Measurements from ENCODE around the gene TTF1.

Gene TTF1

DNA sequence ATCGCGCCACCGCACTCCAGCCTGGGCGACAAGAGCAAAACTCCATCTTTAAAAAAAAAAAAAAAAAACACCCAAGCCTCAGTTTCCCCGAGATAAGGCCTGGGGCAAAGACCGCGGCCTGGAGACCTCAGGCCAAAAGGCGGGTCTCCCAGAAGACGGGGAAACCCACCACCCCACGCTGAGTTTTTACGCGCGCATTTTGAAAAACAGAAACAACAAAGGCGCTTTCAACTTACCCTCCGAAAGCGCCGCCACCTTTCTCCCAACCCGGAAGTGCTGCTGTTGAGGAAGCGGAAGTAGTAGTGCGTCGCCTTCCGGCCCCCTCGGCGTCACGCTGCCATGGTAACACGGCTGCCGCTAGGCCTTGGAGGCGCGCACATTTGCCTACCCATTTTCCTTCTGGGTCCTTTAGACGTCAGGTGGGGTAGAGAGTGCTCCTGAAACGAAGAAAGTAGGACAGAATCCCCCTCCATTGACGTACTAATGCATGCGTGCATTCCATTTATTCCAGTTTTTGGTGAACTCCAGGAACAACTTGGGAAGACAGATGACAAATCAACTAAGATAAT, at the start of gene TTF1:
TTF1 (minus strand) TSS at position 287 of the 569 bp plus-strand sequence. CDS start 4,019 bp downstream, outside the sequence.
- DNase-seq (ENCODE audit: low spot score) = peak; percentile 98

- no peak for DNase-seq (ENCODE audit: low spot score)
These were observed 49.6 kb upstream of the TTF1 start for GRCh38 chr9:132456241-132456640.

GRCh38 chr9:132451276-132451675, 44.6 kb upstream of the TTF1 start:
- DNase-seq (ENCODE audit: low spot score) = no peak

GRCh38 chr9:132447902-132448301, 41.3 kb upstream of the TTF1 start:
- no peak for DNase-seq (ENCODE audit: low spot score)

DNA sequence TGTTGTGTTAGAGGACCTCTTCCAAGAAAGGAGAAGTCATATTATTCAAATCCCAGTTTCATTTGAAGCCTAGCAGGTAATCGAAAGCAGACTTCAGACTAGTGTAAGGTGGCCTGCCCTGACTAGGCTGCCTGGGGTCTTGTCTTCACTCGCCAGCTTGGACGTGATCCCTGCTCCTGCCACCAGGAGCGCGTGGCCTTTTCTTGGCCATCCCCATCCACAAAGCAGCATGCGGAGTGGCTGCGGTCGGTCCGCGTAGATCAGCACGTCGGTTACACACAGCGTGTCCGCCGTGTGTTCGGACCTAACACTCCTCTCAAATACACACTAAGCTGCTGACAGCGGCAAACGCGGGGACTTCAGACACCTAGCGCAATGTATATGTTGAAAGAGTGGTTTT, 40.7 kb upstream of the TTF1 start:
- no peak for DNase-seq (ENCODE audit: low spot score)

DNA sequence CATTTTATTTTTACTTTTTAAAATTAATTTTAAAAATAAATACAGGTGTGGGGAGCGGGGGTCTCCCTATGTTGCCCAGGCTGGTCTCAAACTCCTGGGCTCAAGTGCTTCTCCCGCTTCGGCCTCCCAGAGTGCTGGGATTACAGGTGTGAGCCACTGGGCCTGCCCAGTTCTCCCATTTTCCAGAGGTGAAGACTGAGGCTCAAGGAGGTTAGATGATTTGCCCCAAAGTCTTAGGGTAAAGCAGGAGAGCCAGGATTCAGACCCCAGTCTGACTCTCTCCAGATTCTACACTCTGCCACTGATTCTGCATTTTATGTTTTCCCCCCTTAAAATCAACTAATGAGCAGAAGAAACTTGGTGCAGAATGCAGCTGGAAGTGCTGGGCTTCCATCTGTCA, 40.2 kb upstream of the TTF1 start:
- DNase-seq (ENCODE audit: low spot score) = no peak

DNA sequence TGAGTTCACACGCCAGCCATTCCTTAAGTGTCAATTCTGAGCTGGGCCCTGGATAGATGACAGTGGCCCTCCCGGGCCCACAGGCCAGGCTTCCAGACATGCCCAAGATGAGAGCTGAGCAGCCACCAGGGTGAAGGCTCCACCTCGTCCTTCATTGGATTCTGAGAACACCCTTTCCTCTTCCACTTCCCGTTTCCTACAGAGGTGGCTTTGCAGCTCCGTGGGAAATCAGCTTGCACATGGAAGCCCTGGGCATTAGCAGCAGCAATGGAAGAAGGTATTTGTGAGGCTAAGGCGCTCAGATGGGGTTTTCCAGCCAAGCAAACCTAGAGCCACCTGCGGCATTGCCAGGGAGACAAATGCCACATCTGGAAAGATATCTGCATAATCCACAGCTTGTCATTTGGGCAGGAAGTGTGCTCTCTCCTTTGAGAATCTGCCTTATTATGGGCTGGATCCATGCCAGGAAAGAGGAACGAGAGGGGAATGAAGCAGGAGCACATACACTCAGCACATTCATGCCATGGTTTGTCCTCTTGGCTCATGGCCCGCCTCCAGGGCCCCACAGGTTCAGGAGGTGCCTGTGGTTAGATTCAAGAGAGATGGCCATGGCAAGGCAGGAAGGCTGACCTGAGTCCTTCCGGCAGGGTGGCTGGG, 37.4 kb upstream of the TTF1 start:
- DNase-seq (ENCODE audit: low spot score) = no peak

DNA sequence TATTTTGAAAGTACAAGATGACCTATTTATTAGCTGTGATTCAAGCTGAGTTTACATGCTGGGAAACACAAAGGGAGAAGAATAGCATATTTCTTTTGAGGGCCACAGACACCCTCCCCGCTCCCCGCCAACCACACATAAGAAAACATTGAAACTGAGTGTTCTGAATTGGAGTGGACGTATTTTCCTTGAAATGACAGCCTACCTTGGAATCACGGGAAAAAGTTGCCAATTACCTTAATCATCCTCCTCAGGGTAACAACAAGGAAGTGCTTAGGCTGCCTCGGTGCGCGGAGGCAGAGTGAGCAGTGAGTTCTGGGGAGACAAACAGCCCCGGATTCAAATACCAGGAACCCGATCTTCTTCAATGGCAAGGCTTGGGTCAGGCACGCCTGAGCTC, 34.8 kb upstream of the TTF1 start:
- DNase-seq (ENCODE audit: low spot score) = no peak

DNA sequence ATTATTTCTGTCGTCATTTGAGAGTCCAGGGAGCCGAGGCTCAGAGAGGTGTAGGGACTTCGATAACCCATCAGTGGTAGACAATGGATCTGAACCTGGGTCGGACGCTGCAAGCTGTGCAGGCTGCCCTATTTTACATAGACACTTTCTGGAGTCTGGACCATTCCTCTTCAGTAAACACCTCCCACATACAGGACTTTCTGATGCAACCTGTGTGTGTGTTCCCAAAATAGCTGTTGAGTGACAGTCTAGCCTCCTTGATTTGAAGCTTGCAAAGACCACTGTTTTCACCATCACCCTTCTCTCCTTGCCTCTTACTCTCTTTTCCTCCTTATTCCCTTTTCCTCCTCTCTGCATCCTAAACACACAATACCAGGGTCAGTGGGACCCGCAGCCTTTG, 34.1 kb upstream of the TTF1 start:
- no peak for DNase-seq (ENCODE audit: low spot score)

- DNase-seq (ENCODE audit: low spot score) = no peak
These were observed 32.5 kb upstream of the TTF1 start for GRCh38 chr9:132439153-132439552.

DNA sequence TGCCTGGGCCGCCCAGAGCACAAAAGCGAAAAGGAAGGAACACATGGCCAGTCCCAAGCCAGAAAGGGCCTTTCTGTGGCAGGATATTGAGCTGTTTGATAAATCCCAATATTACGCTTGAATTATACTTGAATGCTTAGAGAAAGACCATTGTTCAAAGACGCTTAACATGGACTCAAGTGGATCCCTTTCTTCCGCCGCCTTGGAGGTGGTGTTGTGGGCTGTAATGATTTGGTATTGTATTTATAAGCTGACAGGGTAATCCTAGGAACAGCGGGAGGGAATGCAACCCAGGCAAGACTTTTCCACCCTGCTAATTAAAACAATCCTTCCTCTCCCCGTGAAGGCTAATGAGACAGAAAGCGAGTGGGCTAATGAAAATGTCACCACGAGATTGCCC, 28.2 kb upstream of the TTF1 start:
- DNase-seq (ENCODE audit: low spot score) = no peak

DNA sequence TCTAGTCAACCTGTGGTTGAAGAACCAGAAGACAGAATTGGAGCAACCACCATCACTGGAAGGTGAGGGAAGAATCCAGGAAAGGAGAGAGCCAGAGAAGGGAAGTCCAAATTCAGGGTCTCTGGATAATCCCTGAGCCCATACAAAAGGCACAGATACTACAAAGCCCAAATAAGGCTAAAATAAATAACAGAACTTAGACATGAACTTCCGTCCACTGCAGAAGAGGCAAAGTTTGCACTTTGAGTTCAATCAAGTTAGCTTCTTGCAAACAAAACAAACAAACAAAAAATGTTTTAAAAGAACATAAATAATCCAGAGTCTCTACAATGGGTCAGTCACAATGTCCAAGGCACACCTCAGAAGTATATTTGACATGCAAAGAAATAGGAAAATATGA, 24.4 kb upstream of the TTF1 start:
- no peak for DNase-seq (ENCODE audit: low spot score)

- no peak for DNase-seq (ENCODE audit: low spot score)
These were observed 20.2 kb upstream of the TTF1 start for GRCh38 chr9:132426639-132427414.

GRCh38 chr9:132425675-132426062, 19.0 kb upstream of the TTF1 start:
- DNase-seq (ENCODE audit: low spot score) = no peak

DNA sequence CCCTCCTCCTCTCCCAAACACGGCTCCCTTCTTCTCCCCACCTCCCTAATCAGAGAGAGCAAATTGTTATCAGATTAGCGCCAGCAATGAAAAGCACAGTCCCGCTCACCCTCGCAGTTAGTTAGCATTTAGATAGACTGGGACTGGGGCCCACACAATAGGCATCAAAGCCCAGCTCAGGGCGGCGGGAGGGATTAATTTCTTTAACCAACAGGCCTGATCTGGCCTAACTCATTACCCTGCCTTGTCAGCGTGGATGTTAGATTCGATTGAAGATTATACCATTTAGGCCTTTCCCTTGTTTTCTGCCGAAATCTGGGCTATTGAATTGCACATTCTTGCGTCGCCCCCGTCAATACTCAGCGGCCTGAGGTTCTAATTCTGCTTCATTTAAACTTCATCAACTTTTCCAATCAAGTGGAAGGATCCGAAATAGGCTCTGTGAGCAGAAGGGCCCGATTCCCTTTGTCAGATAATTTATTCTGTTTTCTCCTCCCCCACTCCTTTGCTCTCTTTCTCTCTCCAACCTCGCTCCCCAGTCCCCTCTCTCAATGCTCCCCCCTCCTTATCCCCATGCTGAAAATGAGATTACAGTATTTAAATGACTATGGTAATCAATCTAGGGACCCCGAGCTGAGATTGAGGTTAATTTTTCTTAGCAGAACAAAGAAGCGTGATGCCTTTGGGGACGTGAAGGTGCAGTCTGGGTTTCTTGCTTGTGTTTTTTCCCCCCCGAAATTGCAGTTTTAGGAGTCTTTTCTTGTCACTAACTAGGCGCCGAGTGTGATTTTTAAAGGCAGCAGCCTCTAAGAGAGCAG, 18.4 kb upstream of the TTF1 start:
- DNase-seq (ENCODE audit: low spot score) = no peak

DNA sequence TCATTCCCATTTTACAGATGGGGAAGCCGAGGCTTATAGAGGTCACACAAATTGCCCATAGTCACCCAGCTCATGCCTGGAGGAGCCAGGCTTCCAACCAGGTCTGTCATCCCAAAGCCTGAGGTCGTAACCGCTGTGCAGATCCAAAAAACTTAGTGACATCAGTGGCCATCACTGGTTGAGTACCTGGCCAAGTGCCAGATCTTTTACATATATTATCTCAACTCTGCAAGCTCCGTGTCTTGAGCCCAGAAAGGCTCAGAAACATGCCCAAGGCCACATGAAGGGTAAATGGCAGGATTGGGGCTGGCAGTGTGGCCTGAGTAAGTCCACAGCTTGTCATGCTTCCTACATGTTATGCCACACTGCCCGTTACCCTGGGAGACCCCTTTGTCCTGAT, 16.9 kb upstream of the TTF1 start:
- no peak for DNase-seq (ENCODE audit: low spot score)

GRCh38 chr9:132422574-132422973, 15.9 kb upstream of the TTF1 start:
- DNase-seq (ENCODE audit: low spot score) = no peak

GRCh38 chr9:132418726-132419363, 12.2 kb upstream of the TTF1 start:
- DNase-seq (ENCODE audit: low spot score) = no peak

GRCh38 chr9:132415181-132415580, 8.5 kb upstream of the TTF1 start:
- no peak for DNase-seq (ENCODE audit: low spot score)

- no peak for DNase-seq (ENCODE audit: low spot score)
These were observed 8.1 kb upstream of the TTF1 start for GRCh38 chr9:132414731-132415130.

DNA sequence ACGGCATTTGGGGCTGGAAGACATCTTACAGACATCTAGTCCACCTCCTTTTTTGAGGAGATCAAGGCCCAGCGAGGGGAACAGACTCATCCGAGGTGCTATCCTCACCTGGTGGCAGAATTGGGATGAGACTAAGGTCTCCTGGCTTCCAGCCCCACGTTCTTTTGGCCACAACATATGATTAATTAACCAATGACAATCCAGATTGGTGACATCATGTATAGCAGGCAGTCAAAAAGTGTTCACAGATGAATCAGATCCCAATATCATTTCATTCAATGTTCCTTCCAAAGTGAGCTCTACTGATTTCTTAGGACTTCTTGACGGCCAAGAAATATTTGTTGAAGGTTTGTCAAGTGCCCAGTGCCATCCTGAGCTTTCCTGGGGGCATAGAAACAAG, 7.3 kb upstream of the TTF1 start:
- no peak for DNase-seq (ENCODE audit: low spot score)

GRCh38 chr9:132412089-132412488, 5.4 kb upstream of the TTF1 start:
- DNase-seq (ENCODE audit: low spot score) = no peak
